ENCODE measurements around the gene PIEZO1.

GRCh38 chr16:88691924-88692560, 93.0 kb downstream of the PIEZO1 start:
- no peak for TF ChIP-seq CTCF (IDR thresholded peaks at IDR 0.05)
- no peak for TF ChIP-seq ZFX (IDR thresholded peaks at IDR 0.05; ENCODE audit: borderline replicate concordance)

Measured in 22Rv1 (cell line).